Tongue (tissue), 2 donors: ENCODE measurements around the gene VMP1. TPM values are rescaled to one million over a fixed set of nuclear protein-coding genes. Genes with fewer than 3 reads are reported as not detected.
A peak's percentile ranks its signal among the peaks of the same experiment; 100 is the strongest.
"Not testable (repeated sequence)": the region's sequence is repeated elsewhere in the genome, so short reads cannot be mapped to it uniquely, and the experiment has no call there.

Source experiments
- DNase-seq: peaks from one replicate; pipeline ENCODE4 v3.0.0-alpha.2; 2015
- total RNA-seq: library from RNA; depleted of rRNA; stranded (reverse); fragments of >200 nt; gene quantifications from one replicate; pipeline ENCODE4 v1.2.3, GENCODE V29; 2014

The VMP1 gene
- total RNA-seq, 1 donor from 2014 or later, result 178 TPM

GRCh38 chr17:59755069-59755468 lies 47.6 kb downstream of the VMP1 start:
- not testable (repeated sequence) for DNase-seq

- no peak for DNase-seq
Observed at GRCh38 chr17:59756236-59756818, 48.9 kb downstream of the VMP1 start.

DNA sequence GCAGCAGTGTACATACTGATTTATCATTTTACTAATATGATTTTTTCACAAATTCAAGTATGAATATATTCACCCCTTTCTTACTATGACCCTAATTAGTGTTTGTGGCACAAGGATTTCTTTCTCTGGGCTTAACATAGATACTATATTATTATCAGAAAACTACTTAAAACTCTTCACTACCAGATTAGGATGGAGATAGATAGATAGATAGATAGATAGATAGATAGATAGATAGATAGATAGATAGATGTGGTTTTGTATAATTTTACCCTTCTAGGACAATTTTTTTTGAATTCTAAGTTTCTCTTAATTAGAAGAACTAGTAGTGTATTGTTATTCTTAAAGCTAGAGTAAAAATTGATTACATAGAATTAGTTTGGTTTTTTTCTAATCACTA lies 49.6 kb downstream of the VMP1 start:
- no peak for DNase-seq

DNA sequence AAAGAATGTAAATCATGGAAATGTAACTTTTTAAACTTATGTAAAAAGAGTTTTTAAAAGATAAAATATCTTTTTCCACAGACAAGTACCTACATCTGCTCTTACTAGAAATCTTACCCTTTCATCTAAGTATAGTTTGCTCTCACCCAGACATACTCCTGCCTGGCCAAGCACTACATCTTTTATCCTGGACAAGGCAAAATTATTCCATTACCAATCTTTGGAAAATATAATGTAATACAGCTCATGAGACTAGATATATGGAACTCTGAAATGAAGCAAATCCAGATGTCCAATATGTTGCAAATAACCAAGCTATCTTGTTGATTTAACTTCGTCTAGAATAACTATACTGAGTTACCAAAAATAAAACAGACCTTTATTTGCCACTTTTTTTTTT lies 50.0 kb downstream of the VMP1 start:
- DNase-seq, result no peak

DNA sequence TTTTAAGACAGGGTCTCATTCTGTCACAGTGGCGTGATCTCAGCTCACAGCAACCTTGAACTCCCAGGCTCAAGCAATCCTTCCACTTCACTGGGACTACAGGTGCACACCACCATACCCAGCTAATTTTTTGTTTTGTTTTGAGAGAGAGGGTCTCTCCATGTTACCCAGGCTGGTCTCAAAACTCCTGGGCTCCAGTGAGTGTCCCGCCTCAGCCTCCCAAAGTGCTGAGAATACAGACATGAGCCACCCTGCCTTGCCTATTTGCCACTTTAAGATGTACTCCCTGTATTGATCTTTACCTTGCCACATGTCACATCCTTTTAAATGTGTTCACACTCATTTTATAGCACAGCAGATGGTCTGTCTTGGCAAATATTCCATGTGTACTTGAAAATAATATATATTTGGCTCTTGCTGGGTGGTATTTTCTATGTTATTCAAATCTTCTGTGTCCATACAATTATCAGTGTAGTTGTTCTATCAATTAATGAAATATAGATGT lies 50.5 kb downstream of the VMP1 start:
- no peak for DNase-seq

- DNase-seq, result not testable (repeated sequence)
Observed at GRCh38 chr17:59758998-59759651, 51.7 kb downstream of the VMP1 start.

- no peak for DNase-seq
Observed at GRCh38 chr17:59760160-59760559, 52.7 kb downstream of the VMP1 start.

DNA sequence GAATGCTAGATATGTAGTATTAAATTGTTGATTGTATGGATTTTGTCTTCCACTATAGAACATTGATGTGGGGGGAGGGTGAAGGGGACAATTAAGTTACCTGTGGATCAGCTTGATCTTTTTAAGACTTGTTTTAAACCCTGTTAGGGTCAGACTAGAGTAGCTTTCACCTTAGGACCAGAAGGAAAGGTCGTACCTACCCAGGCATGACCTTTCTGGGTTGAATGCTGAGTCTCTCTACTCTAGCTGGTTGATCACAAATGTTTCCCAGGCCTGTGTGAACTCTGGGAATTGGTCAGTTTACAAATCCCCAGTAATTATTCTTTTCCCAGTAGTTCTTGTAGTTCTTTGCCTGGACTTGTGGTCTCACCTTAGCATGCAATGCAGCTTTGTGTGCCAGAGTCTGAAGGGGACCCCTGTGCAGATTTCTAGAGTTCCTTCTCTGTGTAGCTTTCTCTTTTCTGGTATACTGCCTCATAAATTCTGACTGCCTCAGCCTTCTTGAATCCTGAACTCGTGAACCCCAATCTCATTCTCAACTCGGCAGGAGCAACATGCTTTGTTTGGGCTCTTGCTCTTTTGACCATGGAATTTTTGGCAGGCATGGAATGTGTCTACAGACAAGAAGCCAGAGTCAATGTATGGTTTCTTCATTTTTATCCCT lies 54.1 kb downstream of the VMP1 start:
- no peak for DNase-seq

DNA sequence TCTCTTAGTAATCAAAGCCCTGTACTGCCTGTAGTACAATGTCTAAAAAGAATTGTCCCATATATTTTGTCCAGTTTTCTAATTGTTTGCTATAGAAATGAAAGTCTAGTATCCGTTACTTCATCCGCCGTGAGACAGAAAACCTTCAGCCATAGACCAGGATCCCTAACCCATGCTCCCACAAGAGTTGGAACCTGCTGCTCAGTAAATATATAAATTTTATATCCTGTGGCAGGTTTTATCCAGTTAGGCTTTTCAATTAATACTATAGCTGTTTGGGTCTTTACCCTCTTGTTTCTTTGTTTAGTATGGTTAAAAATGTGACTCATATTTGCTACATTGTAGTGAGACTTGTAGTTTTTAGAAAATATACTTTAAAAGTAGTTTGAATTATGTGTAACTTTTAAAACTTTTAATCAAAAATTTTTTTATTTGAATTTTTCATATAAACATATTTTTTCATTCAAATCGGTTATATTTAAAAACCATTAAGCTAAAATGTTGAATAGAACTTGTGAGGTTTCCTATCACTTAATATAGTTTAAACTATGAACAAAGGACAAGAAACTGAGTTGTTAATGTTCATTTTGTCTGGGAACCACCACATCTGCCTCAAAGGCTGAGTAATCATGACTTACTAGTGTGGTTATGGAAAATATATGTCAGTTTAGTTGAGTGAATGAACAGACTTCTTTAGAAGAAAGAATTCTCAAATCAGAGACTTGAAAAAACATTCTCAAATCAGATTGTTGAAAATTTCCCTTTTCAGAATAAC lies 54.8 kb downstream of the VMP1 start:
- peak; percentile 12 for DNase-seq

DNA sequence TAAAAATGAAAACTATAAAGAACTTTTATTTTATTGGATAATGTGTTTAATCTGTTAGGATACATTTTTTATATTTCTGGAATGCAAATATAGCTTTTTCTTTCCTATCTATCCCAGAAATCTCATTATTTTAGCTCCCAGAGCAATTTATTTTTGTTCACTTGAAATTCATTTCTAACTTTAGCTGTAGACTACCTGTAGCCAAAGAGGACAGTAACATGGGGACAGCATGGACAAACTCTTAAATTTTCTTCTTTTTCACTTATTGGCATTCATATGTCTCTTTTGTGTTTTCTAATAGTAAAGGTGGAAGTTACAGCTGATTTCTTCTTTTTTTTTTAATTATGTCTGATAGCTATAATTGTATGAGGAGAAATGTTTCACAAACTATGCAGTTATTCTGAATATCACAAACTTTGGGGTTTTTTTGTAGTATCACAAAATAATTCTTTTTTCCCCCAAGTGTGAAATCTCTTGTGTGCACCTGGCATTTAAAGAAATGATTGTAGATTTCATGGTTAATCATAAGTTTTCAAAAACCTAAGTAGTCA lies 55.4 kb downstream of the VMP1 start:
- DNase-seq, result no peak

DNA sequence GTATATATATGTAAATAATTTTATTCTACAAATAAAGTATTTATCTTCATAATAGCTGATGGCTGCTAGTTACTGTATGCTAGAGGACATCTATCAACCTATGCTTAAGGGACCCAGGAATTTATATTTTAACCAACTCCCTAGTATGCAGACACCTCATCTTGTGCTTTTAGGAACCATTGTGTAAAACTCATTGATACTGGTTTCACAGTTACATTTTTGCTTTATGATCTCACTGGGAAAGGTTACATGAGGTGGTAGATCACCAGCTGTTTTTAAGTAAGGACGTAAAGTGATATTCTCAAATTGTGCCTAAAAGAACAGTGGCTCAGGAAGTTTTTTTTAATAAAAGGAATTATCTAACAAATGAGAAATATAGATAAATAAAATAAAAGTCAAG lies 56.4 kb downstream of the VMP1 start:
- DNase-seq, result no peak

- no peak for DNase-seq
Observed at GRCh38 chr17:59764292-59764741, 56.9 kb downstream of the VMP1 start.

DNA sequence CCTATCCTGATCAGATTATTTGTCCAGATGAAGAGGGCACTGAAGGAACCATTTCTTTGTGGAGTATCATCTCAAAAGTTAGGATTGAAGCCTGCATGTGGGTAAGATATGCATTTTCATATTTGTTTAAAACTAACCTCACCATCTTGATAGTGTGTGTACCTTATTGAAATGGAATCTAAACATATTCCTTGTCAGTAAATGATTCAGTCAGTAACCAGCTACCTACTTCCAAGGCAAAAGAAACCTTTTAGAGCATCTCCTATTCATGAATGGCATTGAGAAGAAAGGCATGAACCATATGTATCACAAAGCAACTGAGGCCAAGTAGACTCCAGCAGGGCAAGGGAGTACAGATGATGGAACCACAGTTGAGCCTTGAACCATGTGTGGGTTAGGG lies 57.6 kb downstream of the VMP1 start:
- DNase-seq, result no peak

DNA sequence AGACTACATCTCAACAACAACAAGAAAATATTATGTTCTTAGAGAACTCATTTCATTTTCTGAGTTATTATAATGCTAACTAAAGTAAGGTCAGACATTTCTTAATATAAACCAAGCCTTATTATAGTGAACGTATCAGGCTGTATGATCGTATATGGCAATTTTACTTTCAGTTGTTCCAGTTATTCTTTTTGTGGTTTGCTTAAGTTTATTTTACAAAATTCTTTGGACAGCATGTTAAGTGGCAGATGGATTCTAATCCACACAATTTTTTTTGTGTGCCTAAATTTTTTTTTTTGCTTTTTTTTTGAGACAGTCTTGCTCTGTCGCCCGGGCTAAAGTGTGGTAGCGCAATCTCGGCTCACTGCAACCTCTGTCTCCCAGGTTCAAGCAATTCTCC lies 59.0 kb downstream of the VMP1 start:
- DNase-seq, result no peak

GRCh38 chr17:59767176-59767575 lies 59.7 kb downstream of the VMP1 start:
- no peak for DNase-seq

- DNase-seq, result no peak
Observed at GRCh38 chr17:59769887-59770286, 62.4 kb downstream of the VMP1 start.

- no peak for DNase-seq
Observed at GRCh38 chr17:59771093-59771492, 63.6 kb downstream of the VMP1 start.

DNA sequence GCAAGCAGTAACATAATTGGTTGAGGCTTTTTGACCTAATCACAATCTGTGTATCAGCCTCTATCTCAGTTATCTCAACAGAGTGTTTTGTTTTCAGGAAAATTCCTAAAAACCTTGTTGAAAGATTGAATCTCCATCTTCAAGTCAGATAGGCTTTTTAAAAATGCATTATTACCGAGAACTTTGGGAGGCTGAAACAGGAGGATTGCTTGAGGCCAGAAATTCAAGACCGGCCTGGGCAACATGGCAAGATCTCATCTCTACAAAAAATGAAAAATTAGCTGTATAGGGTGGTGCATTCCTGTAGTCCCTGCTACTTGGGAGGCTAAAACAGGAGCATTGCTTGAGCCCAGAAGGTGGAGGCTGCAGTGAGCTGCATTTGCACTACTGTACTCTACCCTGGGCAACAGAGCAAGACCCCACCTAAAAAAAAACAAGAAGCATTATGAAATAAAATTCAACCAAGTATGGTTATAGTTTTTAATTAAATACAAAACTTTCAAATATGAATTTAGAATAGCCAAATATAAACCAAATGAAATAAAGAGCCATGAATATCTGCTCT lies 68.4 kb downstream of the VMP1 start:
- no peak for DNase-seq

DNA sequence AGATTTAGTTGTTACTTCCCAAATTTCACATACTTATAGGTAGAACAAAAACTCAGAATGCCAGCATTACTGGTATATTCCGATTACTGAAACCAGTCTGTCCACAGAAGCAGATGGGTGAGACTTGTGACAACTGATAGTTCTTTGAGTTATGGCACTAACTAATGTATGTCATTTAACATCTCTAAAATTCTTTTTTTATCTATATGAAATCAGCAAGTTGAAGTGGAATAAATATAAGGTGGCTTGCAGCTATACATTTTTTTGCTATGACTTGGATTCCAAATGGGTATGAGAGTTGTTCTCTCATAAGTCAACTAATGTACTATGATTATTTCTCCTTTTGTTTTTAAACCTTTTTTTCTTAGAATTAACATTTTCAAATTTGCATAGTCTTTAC lies 69.1 kb downstream of the VMP1 start:
- no peak for DNase-seq

DNA sequence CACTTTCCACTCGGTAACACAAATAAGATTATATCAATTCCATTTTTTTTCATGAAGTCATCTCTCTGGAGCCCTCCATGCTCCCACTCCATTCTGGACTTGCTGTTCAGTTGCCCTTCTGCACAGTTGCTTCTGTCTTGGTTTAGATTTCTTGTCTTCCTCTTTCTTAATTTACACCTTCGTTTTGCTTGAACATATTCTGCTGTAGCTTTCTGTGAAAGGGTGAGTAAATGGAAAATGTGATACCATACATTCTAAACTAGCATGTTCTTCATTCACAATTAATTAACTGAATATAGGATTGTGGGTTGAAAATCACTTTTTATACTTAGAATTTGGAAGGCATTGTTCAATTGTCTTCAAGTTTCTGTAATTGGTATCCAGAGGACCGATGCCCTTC lies 69.6 kb downstream of the VMP1 start:
- DNase-seq, result no peak

DNA sequence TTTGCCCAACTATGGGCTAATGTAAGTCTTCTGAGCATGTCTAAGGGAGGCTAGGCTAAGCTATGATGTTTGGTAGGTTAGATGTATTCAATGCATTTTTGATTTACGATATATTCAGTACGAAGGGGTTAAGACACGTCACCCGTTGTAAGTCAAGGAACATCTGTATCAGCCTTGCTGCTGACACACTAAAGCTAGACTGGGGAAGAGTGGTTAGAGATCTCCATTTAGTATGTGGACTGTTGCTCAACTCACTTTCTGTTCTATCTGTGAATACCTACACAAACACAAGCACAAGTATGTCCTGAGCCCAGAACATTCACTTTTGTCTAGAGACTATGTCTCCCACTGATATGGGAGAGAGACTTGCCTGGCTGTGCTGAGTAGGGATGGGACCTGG lies 71.5 kb downstream of the VMP1 start:
- no peak for DNase-seq

DNA sequence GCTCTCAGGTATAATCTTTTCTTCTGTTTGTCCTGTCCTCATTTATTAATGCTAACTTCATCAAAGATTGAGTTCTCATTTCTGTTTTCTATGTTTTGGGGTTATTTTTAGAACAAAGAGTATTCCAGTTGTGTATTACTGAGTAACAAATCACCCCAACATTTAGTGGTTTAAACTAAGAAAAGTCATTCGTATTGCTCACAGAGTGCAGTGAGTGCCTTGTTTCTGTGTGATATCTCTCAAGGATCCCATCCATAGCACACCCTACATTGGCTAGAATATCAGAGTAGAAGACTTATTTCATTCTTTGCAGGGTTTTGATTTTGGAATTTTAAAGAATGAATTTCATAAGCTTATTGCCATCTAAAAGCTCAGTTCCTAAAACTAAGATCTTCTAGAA lies 72.1 kb downstream of the VMP1 start:
- no peak for DNase-seq
